ENCODE results near the gene PTOV1.

The PTOV1 gene

GRCh38 chr19:49891393-49891792 is 40.4 kb downstream of the PTOV1 start:
- DNase-seq, result no peak

GRCh38 chr19:49892716-49893115 is 41.8 kb downstream of the PTOV1 start:
- DNase-seq, result no peak

DNA sequence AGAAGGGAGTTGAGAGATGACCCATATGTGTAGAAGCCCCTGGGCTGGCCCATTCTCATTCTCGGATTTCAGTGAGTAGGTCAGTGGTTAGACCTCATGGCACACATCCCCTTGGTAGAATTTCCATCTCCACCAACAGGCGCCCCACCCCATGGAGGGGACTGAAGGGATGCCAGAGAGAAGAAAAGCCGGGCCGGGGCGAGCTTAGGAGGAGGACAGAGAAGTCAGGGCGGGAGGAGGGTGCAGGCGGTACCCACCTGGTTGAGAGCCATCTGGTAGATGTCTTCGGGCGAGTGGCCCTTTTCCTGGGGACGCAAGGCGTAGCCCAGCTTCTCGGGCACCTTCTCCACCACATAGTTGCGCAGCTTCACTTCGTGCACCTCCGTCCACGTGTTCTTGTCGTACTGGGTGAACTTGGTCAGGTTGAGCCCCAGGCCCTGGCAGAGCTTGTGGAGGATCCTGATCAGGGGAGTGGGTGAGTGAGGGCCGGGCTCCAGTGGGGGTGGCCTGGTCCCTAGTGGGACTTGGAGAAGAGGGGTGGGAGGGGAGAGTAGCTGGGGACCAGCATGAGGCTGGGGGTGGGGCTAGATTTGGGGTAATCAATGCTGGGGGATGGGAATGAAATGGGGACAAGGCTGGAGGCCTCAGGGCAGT is 43.2 kb downstream of the PTOV1 start:
- no peak for DNase-seq

DNA sequence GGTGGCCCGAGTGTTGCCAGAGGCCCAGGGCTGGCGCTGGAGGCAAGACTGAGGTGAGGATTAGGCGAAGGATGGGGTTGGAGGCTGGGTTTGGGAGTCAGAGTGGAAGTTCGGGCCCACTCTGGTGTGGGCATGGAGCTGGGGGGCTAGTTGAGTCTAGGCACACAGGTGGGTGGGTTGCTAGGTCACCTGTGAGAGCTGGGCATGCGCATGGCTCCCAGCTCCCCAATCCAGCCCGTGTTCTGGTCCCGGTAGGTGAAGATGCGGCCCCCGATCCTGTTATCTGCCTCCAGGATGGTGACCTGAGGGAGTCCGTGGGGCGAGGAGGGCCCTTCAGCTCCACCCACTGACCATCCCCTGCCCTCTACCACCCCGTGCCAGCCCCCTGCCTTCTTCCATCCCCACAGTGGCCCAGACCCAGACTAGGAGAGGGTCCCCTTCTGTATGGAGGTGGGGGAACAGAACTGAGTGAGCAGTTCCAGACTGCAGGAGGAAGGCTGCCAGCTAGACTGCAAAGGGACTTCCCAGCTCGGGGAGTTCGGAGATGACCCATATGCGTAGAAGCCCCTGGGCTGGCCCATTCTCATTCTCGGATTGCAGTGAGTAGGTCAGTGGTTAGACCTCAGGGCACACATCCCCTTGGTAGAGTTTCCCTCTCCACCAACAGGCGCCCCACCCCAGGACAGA is 44.1 kb downstream of the PTOV1 start:
- DNase-seq, result peak; percentile 27

- DNase-seq, result no peak
Observed at GRCh38 chr19:49895566-49896297, 44.8 kb downstream of the PTOV1 start.

- DNase-seq, result peak; percentile 65
Observed at GRCh38 chr19:49896863-49897621, 46.1 kb downstream of the PTOV1 start, which contains the start of gene IL4I1. IL4I1 (minus strand) TSS chr19:49896887; CDS start chr19:49896160, 727 bp downstream.

GRCh38 chr19:49904136-49904535 is 53.2 kb downstream of the PTOV1 start:
- no peak for DNase-seq

DNA sequence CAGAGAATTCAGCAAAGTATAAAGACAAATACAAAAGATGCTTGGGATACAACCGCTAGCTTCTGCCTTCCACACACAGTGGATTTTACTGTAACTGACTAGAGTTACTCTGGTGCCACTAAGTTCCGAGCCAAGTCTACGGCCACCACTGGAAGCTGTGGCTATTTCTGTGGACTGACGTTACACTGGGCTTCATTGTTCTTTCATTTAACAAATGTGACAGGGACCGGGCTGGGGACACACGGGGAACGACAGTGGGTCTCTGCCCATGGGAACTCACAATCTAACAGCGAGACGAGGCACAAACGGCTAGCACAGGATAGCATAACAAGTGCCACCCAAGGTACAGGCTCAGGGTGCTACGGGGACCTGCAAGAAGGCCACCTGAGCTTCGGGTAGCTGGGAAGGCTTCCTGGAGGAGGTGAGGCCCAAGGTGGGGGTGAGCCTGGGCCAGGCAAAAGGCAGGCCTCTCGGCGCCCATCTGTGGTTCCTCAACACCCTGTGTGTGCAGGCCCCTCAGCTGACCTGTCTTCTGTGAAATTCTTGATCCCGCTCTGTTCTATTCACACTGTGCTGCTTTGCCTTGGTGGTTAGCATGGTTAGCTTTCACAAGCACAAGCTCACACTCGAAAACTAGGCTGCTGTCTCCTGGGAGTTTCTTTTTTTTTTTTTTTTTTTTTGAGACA is 56.1 kb downstream of the PTOV1 start:
- DNase-seq, result no peak

DNA sequence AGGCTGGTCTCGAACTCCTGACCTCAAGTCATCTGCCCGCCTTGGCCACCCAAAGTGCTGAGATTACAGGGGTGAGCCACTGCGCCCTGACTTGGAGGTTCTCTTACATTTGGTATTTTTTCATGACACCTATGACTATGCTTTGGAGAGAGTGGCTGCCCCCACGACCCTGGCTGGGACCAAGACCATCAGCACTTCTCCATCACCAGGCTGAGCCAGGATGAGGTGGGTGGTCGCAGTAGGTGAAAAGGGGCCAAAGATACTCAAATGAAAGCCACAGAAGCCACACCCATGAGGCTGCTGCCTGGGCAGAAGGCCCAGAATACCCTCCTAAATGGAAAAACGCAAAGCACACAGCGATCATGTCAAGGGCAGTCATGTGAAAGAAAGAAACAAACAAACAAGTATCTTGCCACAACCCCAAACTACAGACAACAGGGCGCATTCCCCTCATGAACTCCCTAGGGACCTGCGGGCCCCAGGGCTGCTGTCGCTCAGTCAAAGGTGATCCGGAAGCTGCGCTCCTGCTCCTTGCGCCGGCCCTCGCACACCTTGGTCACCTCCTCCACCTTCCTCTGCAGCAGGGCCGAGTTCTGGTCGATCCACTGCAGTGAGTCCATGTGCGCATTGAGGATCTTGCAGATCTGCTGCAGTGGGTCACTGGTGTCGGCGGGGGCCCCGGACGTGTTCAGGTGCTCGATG is 56.9 kb downstream of the PTOV1 start:
- DNase-seq, result no peak

- no peak for DNase-seq
Observed at GRCh38 chr19:49908480-49909420, 57.8 kb downstream of the PTOV1 start.

DNA sequence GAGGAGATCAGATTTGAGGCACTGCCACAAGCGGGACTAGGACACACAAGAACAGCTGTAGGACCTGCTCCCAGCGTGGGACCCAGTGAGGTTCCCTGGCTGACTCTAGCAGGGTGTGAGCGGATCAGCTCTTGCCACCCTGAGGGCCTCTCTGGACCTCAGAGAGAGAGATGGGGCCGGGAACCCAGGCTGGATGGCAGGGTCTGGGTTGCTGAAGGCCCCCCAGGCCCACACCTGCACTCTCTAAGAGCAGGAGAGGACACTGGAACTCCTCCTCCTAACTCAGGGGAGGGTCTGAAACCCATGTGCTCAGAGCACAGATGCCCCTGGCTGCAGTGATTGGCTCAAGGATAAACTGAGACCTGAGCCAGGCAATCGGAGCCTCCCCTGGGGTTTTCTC is 59.2 kb downstream of the PTOV1 start:
- DNase-seq, result no peak

Measured in T-helper 9 cell (primary cell).